Parathyroid adenoma (tissue), 2 donors: Measurements from ENCODE around the gene TRIM41.

ENCODE experiments used
- H2AFZ ChIP-seq: fragments of 300-600 bp; sonication (generic); one replicate; pipeline ENCODE4 v1.7.0; 2017; ENCODE audit warnings: antibody characterized with exemption, mild to moderate bottlenecking
- H3K27ac ChIP-seq: fragments of 300-600 bp; sonication (generic); one replicate; pipeline ENCODE4 v1.7.0; 2017
- H3K27me3 ChIP-seq: fragments of 300-600 bp; sonication (generic); one replicate; pipeline ENCODE4 v1.7.0; 2017; ENCODE audit warnings: low read length; ENCODE audit not compliant: control insufficient read depth, insufficient read depth
- H3K36me3 ChIP-seq: fragments of 300-600 bp; sonication (generic); one replicate; pipeline ENCODE4 v1.7.0; 2017; ENCODE audit warnings: low read length; ENCODE audit not compliant: control insufficient read depth, insufficient read depth
- H3K4me1 ChIP-seq: fragments of 300-600 bp; sonication (generic); one replicate; pipeline ENCODE4 v1.7.0; 2017; ENCODE audit warnings: control low read depth
- H3K4me2 ChIP-seq: fragments of 300-600 bp; sonication (generic); one replicate; pipeline ENCODE4 v1.7.0; 2017; ENCODE audit warnings: low read length
- H3K4me3 ChIP-seq: fragments of 300-600 bp; sonication (generic); one replicate; pipeline ENCODE4 v1.7.0; 2017; ENCODE audit warnings: low read depth, low read length
- H3K79me2 ChIP-seq: fragments of 300-600 bp; sonication (generic); one replicate; pipeline ENCODE4 v1.7.0; 2017; ENCODE audit warnings: control low read depth
- H3K9ac ChIP-seq: fragments of 300-600 bp; sonication (generic); one replicate; pipeline ENCODE4 v1.7.0; 2017; ENCODE audit warnings: mild to moderate bottlenecking
- H3K9me3 ChIP-seq: fragments of 300-600 bp; sonication (generic); one replicate; pipeline ENCODE4 v1.7.0; 2017; ENCODE audit warnings: low read length; ENCODE audit not compliant: control insufficient read depth
- TF ChIP-seq, protein P1 (sequence below): fragments of 300-600 bp; sonication (generic); IDR thresholded peaks from one replicate; pipeline ENCODE4 v1.7.0; 2017; ENCODE audit warnings: antibody characterized with exemption, mild to moderate bottlenecking
- donor health status: primary hyperparathyroidism.

Gene TRIM41

DNA sequence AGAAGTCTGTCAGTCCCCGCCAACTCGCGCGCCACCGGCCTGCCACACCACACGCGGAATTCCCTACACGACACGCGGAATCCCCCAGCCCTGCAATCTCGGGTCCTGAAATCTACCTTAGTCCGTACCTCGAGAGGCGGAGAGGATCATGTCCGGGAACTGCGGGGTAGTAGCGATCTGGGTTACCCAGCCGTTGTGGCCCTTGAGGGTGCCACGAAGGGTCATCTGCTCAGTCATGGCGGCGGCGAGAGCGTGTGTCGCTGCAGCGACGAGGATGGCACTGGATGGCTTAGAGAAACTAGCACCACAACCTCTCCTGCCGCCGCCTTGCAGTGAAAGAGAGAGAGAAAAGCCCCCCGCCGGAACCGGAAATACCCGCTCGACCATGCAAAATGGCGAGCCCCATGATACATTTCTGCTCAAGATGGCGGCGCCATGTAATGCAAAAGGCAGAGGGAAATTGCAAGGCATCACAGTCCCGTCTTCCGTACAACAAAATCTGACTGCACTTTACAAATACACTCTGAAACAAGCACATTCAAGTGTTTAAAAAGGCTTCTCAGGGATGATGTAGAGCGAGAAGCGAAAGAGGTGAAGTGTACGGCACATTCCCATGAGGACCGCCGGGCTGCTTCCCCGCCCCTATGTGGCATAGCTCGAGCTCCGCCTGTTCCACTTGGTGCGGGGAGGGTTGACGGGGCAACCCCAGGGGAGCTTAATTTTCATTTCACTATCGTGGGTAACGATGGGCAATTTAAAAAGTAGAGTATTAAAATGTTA, 20.7 kb downstream of the TRIM41 start, which contains the start of gene RACK1:
TSS of gene RACK1 (minus strand) at position 343 of the 780 bp plus-strand sequence. CDS start at position 237, 106 bp downstream.
- no peaks in the 10 kb centered on the region for H3K36me3 ChIP-seq
- TF ChIP-seq, protein P1, sequence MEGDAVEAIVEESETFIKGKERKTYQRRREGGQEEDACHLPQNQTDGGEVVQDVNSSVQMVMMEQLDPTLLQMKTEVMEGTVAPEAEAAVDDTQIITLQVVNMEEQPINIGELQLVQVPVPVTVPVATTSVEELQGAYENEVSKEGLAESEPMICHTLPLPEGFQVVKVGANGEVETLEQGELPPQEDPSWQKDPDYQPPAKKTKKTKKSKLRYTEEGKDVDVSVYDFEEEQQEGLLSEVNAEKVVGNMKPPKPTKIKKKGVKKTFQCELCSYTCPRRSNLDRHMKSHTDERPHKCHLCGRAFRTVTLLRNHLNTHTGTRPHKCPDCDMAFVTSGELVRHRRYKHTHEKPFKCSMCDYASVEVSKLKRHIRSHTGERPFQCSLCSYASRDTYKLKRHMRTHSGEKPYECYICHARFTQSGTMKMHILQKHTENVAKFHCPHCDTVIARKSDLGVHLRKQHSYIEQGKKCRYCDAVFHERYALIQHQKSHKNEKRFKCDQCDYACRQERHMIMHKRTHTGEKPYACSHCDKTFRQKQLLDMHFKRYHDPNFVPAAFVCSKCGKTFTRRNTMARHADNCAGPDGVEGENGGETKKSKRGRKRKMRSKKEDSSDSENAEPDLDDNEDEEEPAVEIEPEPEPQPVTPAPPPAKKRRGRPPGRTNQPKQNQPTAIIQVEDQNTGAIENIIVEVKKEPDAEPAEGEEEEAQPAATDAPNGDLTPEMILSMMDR: no peak

DNA sequence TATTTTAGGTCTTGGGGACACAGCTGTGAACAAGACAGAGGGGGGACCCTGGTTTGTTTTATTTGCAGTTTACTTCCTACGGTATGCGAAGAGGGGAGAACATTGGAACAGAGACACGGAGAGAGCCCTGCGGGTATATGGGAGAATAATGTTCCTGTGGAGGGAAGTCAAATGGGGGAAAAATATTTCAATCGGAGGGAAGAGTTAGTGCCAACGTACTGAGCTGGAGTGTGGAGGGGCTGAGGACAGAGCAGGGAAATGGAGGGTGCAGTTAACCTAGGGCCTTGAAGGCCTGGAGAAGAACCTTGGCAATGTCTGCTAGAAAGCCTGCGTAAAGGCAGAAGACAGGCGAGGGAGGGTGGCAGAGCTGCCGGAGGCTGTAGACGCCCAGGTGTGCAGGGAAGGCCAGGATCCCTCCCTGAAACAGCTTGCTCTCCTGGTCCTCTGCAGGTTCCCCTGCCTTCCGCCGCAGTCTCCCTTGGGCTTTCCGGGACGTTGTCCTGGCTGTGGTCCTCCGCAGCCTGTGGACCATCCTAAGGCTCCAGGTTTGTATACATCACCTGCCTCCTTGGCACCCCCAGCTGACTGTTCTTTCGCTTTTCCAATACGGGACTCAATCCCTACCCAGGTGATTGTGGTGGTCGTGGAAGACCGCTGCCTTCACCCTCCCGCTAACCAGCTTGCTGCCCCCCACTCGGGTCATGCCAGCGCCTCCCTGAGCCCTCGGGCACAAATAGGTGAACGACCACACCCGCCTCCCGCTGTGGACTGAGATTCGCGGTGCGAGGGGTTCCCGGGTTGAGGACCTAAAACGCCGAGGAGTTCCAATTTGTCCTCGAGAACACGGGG, 22.6 kb downstream of the TRIM41 start:
- no peaks in the 10 kb centered on the region for H3K27me3 ChIP-seq
- H3K36me3 ChIP-seq: no peaks in the 10 kb centered on the region
- H3K9ac ChIP-seq: peak overlapping the region; percentile 28
- TF ChIP-seq, protein P1: no peak
- peak overlapping the region; percentile 84 for H3K4me3 ChIP-seq
- H3K4me2 ChIP-seq: peak overlapping the region; percentile 100
- peaks cover 47% of the 10 kb centered on the region for H3K79me2 ChIP-seq
- H3K9me3 ChIP-seq: no peaks in the 10 kb centered on the region
- peaks cover 18% of the 10 kb centered on the region for H3K4me1 ChIP-seq
- H3K27ac ChIP-seq: peak overlapping the region; percentile 90
- peak overlapping the region; percentile 75 for H2AFZ ChIP-seq

More for the DNA sequence above, 20.7 kb downstream of the TRIM41 start, which contains the start of gene RACK1:
- peak within 1 kb of the TSS; percentile 93 for H2AFZ ChIP-seq
- H3K9me3 ChIP-seq: no peaks in the 10 kb centered on the region
- peak within 1 kb of the TSS; percentile 93 for H3K4me2 ChIP-seq
- H3K27me3 ChIP-seq: no peaks in the 10 kb centered on the region
- peak within 1 kb of the TSS; percentile 89 for H3K9ac ChIP-seq
- H3K79me2 ChIP-seq: peaks cover 49% of the 10 kb centered on the region
- H3K4me3 ChIP-seq: peak within 1 kb of the TSS; percentile 80
- peak within 1 kb of the TSS; percentile 90 for H3K27ac ChIP-seq
- peaks cover 18% of the 10 kb centered on the region for H3K4me1 ChIP-seq

DNA sequence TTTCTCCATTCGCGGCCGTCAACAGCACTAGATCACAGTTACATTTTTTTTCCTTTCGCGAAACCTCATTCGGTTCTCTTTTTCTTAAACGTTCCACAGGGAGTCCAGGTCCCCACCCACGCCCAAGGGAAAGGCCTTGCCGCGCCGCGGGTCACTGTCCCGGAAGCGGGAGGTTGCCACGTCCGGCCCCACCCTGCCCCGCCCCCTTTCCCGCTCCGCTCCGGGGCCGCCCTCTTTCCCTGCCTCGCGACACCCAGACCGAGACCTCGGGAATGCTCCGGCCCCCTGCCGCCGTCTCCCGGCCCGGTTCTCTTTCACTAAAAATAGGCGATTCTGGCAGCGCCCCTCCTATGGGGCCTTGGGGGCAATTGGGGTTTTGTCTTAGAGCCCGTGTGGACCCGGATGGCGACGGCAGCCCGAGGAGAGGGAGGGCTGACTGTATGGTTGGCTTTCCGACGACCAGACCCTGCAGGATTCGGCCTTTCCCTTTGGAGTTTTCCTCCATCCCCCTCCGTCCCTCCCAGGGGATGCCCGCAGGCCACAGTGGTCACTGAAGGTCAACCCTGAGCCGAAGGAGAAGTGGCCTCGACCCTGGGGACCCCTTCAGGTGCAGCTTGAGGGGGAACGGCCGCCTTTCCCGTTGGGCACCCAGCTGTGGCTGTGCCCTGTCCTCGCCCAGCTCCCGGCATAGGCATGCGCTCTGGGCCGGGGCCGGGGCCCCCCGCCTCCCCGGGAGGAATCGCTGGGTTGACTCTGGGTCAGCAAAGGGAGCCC, 23.4 kb downstream of the TRIM41 start:
- H3K4me2 ChIP-seq: peak overlapping the region; percentile 100
- H3K4me1 ChIP-seq: peaks cover 18% of the 10 kb centered on the region
- TF ChIP-seq, protein P1: no peak
- peak overlapping the region; percentile 90 for H3K27ac ChIP-seq
- peak overlapping the region; percentile 84 for H3K4me3 ChIP-seq
- peak overlapping the region; percentile 83 for H2AFZ ChIP-seq
- no peaks in the 10 kb centered on the region for H3K27me3 ChIP-seq
- no peaks in the 10 kb centered on the region for H3K36me3 ChIP-seq
- peaks cover 43% of the 10 kb centered on the region for H3K79me2 ChIP-seq
- peak overlapping the region; percentile 56 for H3K9ac ChIP-seq
- H3K9me3 ChIP-seq: no peaks in the 10 kb centered on the region

DNA sequence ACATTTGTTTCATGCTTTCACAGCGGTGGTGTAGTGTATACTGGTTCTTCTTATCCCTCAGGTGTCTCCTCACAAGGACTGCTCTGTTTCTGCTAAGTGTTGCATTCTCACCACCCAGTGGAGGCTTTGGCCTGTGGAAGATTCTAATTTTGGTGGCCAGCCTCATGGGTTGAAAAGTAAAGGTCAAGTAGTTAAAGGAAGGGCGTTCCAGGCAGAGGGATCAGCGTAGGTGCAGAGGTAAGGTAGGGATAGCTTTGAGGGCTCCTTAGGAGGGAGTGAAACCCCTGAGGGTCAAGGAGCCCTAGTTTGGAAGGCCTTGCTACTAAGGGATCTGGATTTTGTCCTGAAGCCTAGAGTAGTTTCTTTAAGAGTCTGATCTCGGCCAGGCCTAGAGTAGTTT, 25.2 kb downstream of the TRIM41 start:
- no peaks in the 10 kb centered on the region for H3K27me3 ChIP-seq
- H3K9me3 ChIP-seq: no peaks in the 10 kb centered on the region
- H3K9ac ChIP-seq: no peak overlapping the region
- H3K4me1 ChIP-seq: peaks cover 11% of the 10 kb centered on the region
- TF ChIP-seq, protein P1: no peak
- no peak overlapping the region for H2AFZ ChIP-seq
- H3K4me3 ChIP-seq: peak overlapping the region; percentile 41
- H3K27ac ChIP-seq: peak overlapping the region; percentile 33
- peaks cover 37% of the 10 kb centered on the region for H3K79me2 ChIP-seq
- peak overlapping the region; percentile 100 for H3K4me2 ChIP-seq
- no peaks in the 10 kb centered on the region for H3K36me3 ChIP-seq
